ENCODE data around the gene CAMTA1.

GRCh38 chr1:7551442-7551841, 766.2 kb downstream of the CAMTA1 start:
- TF ChIP-seq CTCF (IDR thresholded peaks at IDR 0.05; ENCODE audit: poor library complexity, severe bottlenecking) (no peak), REST (IDR thresholded peaks at IDR 0.05; ENCODE audit: borderline replicate concordance) (no peak), SMC3 (conservative IDR thresholded peaks at IDR 0.05; ENCODE audit: poor library complexity) (no peak), EZH2 (IDR thresholded peaks at IDR 0.05; ENCODE audit: borderline replicate concordance, insufficient read depth, low read length, poor library complexity, severe bottlenecking) (no peak), EP300 (conservative IDR thresholded peaks at IDR 0.05; ENCODE audit: poor library complexity, severe bottlenecking) (no peak)

Measured in neural cell (in vitro differentiated cells).